Endothelial cell of umbilical vein (primary cell): Measurements from ENCODE around the gene MCM6. TPM values are rescaled to one million over a fixed set of nuclear protein-coding genes. Genes with fewer than 3 reads are reported as not detected.

Experiments used
- BruUV-seq: library from RNA; stranded (reverse); fragments of 400-500 nt; replicated peaks from 2 replicates; lab custom pipeline; 2021; lab: Mats Ljungman, UMichigan
- CTCF ChIA-PET: fragments of 300-600, 350-600 bp; sonication (Branson Sonifier 250); formaldehyde crosslinking; loops from one replicate; lab custom pipeline; 2021; ENCODE audit warnings: antibody characterized with exemption, inconsistent platforms; lab: Charles Lee
- POLR2A ChIA-PET: fragments of 300-600, 350-600 bp; sonication (Branson Sonifier 250); formaldehyde crosslinking; loops from one replicate; lab custom pipeline; 2021; ENCODE audit warnings: antibody characterized with exemption, inconsistent platforms; lab: Charles Lee
- DNase-seq: peaks from one replicate; pipeline ENCODE4 v3.0.0-alpha.2; 2011; ENCODE audit warnings: low read depth, low spot score
- FAIRE-seq: peaks from 2 replicates; lab custom pipeline; 2011; peaks lifted over from hg19 to GRCh38; lab: Jason Lieb, UNC
- H2AFZ ChIP-seq: 2 replicates; pipeline ENCODE4 v1.6.0; 2012; ENCODE audit warnings: low read depth, low read length, control low read depth, inconsistent platforms
- H3K27ac ChIP-seq: 2 replicates; pipeline ENCODE4 v1.5.1; 2011; ENCODE audit warnings: low read depth, mild to moderate bottlenecking, control low read depth, low read length, moderate library complexity; ENCODE audit not compliant: insufficient read depth
- H3K27me3 ChIP-seq, 2 experiments: 2 replicates each; pipeline versions ENCODE4 v1.6.0 to v1.6.1; 2011; ENCODE audit warnings: low read length in 2 of 2, mixed read lengths in 1 of 2; ENCODE audit not compliant: control insufficient read depth in 2 of 2, insufficient read depth in 2 of 2
- H3K36me3 ChIP-seq, 2 experiments: 2 replicates in 1 of 2; 3 replicates in 1 of 2; pipeline ENCODE4 v1.5.1; 2011; ENCODE audit warnings: low read length in 2 of 2, mild to moderate bottlenecking in 1 of 2, moderate library complexity in 1 of 2; ENCODE audit not compliant: control insufficient read depth in 2 of 2, insufficient read depth in 2 of 2; ENCODE audit errors: extremely low read depth in 1 of 2
- H3K4me1 ChIP-seq: 3 replicates; pipeline ENCODE4 v1.5.1; 2011; ENCODE audit warnings: mild to moderate bottlenecking, low read length; ENCODE audit not compliant: control insufficient read depth, insufficient read depth; ENCODE audit errors: extremely low read depth
- H3K4me2 ChIP-seq: 2 replicates; pipeline ENCODE4 v1.6.1; 2011; ENCODE audit warnings: low read length, control low read depth, mixed read lengths; ENCODE audit not compliant: insufficient read depth
- H3K4me3 ChIP-seq, 3 experiments: fragments of 200-600 bp in 1 of 3; sonication (generic), shearing (Covaris generic) in 1 of 3; replicated peaks in 1 of 3; 2 replicates each; pipeline ENCODE4 v1.5.1; 2011 to 2016; ENCODE audit warnings: control low read depth in 3 of 3, low read length in 3 of 3, mild to moderate bottlenecking in 2 of 3, inconsistent platforms in 1 of 3, low read depth in 1 of 3, moderate library complexity in 1 of 3; ENCODE audit not compliant: insufficient read depth in 1 of 3
- H3K79me2 ChIP-seq: 2 replicates; pipeline ENCODE4 v1.6.0; 2012; ENCODE audit warnings: low read length, inconsistent platforms; ENCODE audit not compliant: control insufficient read depth, insufficient read depth
- H3K9ac ChIP-seq: replicated peaks from 2 replicates; pipeline ENCODE3; 2011; ENCODE audit warnings: low read length, control low read depth; ENCODE audit not compliant: insufficient read depth; ENCODE audit errors: extremely low read depth
- H3K9me1 ChIP-seq: replicated peaks from 3 replicates; pipeline ENCODE4 v1.6.0; 2011; ENCODE audit warnings: mild to moderate bottlenecking, low read length; ENCODE audit not compliant: control insufficient read depth, insufficient read depth; ENCODE audit errors: extremely low read depth
- H3K9me3 ChIP-seq: replicated peaks from 2 replicates; pipeline ENCODE4 v1.5.1; 2012; ENCODE audit warnings: low read length, inconsistent platforms; ENCODE audit not compliant: control insufficient read depth, insufficient read depth
- H4K20me1 ChIP-seq: replicated peaks from 2 replicates; pipeline ENCODE3; 2011; ENCODE audit warnings: mild to moderate bottlenecking, low read length; ENCODE audit not compliant: control insufficient read depth, insufficient read depth; ENCODE audit errors: extremely low read depth
- EZH2 ChIP-seq: IDR thresholded peaks from 2 replicates; pipeline ENCODE4 v1.6.1; 2012; ENCODE audit warnings: borderline replicate concordance, low read depth, mild to moderate bottlenecking, moderate library complexity, low read length, inconsistent platforms; ENCODE audit not compliant: severe bottlenecking
- GATA2 ChIP-seq: IDR thresholded peaks from 2 replicates; pipeline ENCODE4 v1.7.0; 2011; ENCODE audit warnings: low read depth, mild to moderate bottlenecking, moderate library complexity, mixed read lengths, low read length; ENCODE audit not compliant: insufficient read length, insufficient read depth
- JUN ChIP-seq: IDR thresholded peaks from 2 replicates; pipeline ENCODE4 v1.6.1; 2011; ENCODE audit warnings: borderline replicate concordance, low read depth; ENCODE audit not compliant: insufficient read length, insufficient read depth
- POLR2AphosphoS5 ChIP-seq: IDR thresholded peaks from 2 replicates; pipeline ENCODE4 v1.6.1; 2012; ENCODE audit warnings: low read depth, mild to moderate bottlenecking, control low read depth, low read length, moderate library complexity; ENCODE audit not compliant: insufficient read depth
- dilution Hi-C: fragments of 300-500 bp; cut with MboI; formaldehyde crosslinking; loops from one replicate; pipeline ENCODE4 v1.15.0; 2019; ENCODE audit warnings: low sequenced_read_pairs; ENCODE audit not compliant: extremely low pct_ligation_motif_present
- intact Hi-C: fragments of 100-400 bp; cut with micrococcal nuclease; formaldehyde crosslinking; loops from one replicate; pipeline ENCODE4 v1.10.0; 2022
- polyA plus RNA-seq, 4 experiments: library from polyadenylated mRNA; depleted of rRNA in 3 of 4; stranded (reverse) in 3 of 4; unstranded in 1 of 4; fragments of >200 nt; gene quantifications; 2 replicates each; pipeline versions ENCODE4 v1.2.1 to v1.2.3, GENCODE V29; 2011 to 2012; ENCODE audit warnings: missing spikeins in 1 of 4
- total RNA-seq: library from RNA; stranded (reverse); gene quantifications from 2 replicates; pipeline ENCODE4 v1.2.3, GENCODE V29; 2021

The MCM6 gene
- total and polyA plus RNA-seq, 2 donors (not counting 3 experiments of a cell fraction or from before 2014, with no cell fraction given) = 20.6 to 52.6 TPM

GRCh38 chr2:135826544-135826943, 49.7 kb downstream of the MCM6 start:
- Histone ChIP-seq H3K9me1 (no peaks in the 10 kb centered on the region), H4K20me1 (no peaks in the 10 kb centered on the region), H3K27ac (no peak overlapping the region), H3K79me2 (no peaks in the 10 kb centered on the region), H3K4me2 (no peak overlapping the region), H2AFZ (no peak overlapping the region), H3K4me3 (no peak overlapping the region), H3K4me1 (no peaks in the 10 kb centered on the region), H3K9ac (no peak overlapping the region), H3K9me3 (no peaks in the 10 kb centered on the region), H3K27me3 (peaks cover 1 to 4% of the 10 kb centered on the region in 2 experiments), H3K36me3 (no peaks in the 10 kb centered on the region)
- dilution Hi-C loops (no loop called here), intact Hi-C loops (no loop called here)
- no peak for FAIRE-seq
- ChIA-PET POLR2A (no interaction called here), CTCF (interaction anchor here (0.9 to 1.3 kb wide), 2 partner anchors 29 to 30 kb away, joined by 3 to 4 read pairs; no protein-coding TSS in a partner anchor)
- no peak for DNase-seq
- TF ChIP-seq GATA2 = no peak
- TF ChIP-seq JUN = no peak
- BruUV-seq = no TSS peak

GRCh38 chr2:135825550-135826176, 50.6 kb downstream of the MCM6 start:
- Histone ChIP-seq H3K27ac (no peak overlapping the region), H3K9ac (no peak overlapping the region), H3K4me1 (no peaks in the 10 kb centered on the region), H3K9me3 (no peaks in the 10 kb centered on the region), H2AFZ (no peak overlapping the region), H3K4me2 (no peak overlapping the region), H3K4me3 (no peak overlapping the region), H3K79me2 (no peaks in the 10 kb centered on the region), H3K27me3 (peaks cover 1 to 4% of the 10 kb centered on the region in 2 experiments), H4K20me1 (no peaks in the 10 kb centered on the region), H3K36me3 (no peaks in the 10 kb centered on the region), H3K9me1 (no peaks in the 10 kb centered on the region)
- intact Hi-C loops (no loop called here), dilution Hi-C loops (no loop called here)
- DNase-seq (no peak), FAIRE-seq (no peak)
- BruUV-seq = no TSS peak
- TF ChIP-seq GATA2 (no peak), EZH2 (no peak), POLR2AphosphoS5 (no peak)
- ChIA-PET CTCF (interaction anchor here (0.9 to 1.3 kb wide), 3 partner anchors 20 to 29 kb away, joined by 3 read pairs; no protein-coding TSS in a partner anchor), POLR2A (no interaction called here)
